AG08396 (cell line): Measurements from ENCODE around the gene PPP1R3F.
"Not testable (repeated sequence)": the region's sequence is repeated elsewhere in the genome, so short reads cannot be mapped to it uniquely, and the experiment has no call there.

ENCODE experiments used
- DNase-seq: peaks from one replicate; pipeline ENCODE4 v3.0.0; 2012; ENCODE audit warnings: low spot score, mixed read lengths

The PPP1R3F gene

DNA sequence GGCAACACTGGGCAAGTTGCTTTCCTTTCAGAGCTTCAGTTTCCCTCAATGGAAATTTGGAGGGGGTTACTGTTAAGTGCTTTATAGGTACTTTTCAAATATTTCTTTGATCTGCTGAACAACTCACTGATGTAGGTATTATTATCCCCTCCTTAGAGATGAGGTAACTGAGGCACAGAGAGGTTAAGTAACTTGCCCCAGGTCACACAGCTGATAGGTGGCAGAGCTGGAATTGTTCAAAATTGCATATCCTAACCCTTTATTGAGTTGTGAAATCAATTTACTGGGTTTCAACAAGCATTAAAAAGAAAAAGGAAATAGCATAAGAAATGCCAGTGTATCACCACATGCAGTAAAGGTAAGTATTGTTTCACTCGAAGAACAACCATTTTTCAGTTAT is 6.6 kb downstream of the PPP1R3F start:
- DNase-seq, result no peak

DNA sequence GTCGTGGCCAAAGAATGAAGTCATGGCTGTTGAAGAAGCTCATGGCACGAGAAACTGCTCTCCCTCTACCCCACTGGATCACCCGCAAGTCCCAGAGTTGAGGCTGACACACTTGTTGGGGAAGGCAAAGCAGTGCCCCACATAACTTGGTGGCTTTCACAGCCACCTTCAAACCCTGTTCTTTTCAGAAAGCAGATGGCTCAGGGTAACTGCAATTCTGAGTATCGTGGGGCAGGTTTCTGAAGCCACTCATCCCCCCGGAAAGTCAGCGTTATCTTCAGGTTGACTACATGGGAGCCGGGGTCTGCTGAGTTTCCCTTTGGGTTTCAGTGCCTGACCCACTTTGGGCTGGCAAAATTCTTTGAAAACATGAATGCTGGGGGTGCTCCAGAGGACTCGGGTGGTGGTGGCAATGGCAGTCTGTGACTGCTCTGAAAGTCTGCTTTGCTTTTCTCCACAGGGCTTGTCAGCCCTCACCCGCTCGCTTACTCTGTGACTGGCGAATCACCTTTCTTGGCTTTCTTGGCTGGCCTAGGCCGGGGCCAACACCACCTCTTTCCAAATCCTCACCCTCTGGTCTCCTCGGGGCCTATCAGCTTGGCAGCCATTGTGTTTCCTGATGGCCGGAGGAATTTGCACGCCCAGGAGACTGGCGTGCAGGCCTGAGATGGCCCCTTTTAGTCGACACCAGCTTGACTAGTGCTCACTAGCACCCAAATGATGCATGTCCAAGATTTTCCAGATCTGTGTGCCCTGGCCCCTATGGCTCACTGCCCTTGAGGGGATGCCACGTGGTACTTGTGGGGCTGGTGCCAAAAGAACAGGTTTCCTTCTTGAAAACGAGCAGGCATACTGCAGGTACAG is 7.3 kb downstream of the PPP1R3F start:
- DNase-seq, result peak; percentile 31

DNA sequence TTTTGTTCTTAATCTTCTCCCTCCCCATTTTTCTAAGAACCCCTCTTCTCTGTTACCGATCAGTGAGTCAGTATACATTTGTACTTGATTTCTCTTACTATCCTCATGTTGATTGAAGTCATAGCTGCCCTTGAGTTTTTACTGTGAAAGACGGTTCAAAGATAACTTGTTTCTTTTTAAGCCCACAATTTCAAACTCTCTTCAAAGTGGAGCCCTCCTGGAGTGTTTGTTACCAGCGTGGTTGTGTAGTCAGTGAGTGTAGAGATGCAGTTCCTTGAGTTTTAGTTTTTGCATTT is 7.9 kb downstream of the PPP1R3F start:
- DNase-seq, result no peak

- no peak for DNase-seq
Measured at GRCh38 chrX:49278081-49278480, 8.5 kb downstream of the PPP1R3F start.

GRCh38 chrX:49282647-49283011 is 13.0 kb downstream of the PPP1R3F start:
- DNase-seq, result no peak

DNA sequence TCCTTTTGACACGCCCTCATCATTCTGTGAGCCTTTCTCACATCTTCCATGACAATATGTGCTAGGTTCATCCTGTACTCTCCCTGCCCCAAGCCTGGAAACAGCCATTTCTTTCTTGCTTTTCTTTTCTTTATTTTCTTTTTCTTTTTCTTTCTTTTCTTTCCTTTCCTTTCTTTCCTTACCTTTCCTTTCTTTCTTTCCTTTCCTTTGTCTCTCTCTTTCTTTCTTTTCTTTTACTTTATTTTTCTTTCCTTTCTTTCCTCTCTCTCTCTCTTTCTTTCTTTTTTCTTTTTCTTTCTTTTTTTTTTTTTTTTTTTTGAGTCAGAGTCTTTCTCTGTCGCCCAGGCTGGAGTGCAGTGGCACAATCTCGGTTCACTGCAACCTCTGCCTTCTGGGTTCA is 14.6 kb downstream of the PPP1R3F start:
- DNase-seq, result no peak

DNA sequence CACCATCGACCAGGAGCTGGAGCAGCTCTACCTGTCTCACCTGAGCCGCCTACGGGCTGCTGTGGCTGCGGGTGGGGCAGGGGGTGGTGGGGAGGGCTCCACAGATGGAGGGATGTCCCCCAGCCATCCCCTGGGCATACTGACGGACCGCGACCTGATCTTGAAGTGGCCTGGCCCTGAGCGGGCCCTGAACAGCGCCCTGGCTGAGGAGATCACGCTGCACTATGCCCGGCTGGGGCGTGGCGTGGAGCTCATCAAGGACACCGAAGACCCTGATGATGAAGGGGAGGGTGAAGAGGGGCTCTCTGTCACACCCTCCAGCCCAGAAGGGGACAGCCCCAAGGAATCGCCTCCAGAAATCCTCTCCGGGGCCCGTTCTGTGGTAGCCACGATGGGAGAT is 16.5 kb downstream of the PPP1R3F start:
- DNase-seq, result no peak

- DNase-seq, result no peak
Measured at GRCh38 chrX:49286581-49286980, 17.0 kb downstream of the PPP1R3F start.

DNA sequence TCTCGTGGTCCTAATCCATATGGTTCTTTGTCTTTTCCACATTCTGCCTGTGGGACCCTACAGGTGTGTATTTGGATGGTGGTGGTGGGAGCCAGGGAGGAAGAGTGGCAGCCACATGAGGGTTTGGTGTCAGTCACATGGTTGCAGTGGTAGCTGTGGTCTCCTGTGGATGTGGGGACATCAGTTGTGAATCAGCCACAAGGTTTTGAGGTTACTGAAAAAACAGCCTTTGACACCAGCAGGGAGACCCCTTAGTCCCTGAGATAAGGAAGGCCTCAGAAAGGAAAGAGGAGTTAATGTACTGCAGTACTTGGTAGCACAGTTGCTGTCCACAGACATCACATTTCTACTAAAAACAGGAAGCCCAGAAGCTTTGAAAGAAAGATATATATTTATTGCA is 18.1 kb downstream of the PPP1R3F start:
- no peak for DNase-seq

DNA sequence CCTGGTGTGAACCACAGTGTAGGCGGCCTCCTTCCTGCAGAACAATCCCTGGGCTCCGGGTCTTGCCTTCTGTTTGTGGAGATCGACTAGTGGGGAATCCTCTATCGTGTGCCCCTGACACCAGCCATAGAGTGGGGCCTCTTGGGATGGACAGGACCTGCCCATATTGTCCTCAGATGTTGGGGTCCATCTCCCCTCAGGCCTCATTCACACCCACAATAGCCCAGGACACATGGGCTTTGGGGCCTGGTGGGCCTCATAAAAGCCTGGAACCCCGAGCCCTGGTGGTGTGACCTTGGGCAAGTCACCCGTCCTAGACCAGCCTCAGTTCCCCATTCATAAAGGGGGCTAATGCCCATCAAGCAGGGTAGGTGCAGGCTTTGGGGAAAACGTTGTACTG is 20.6 kb downstream of the PPP1R3F start:
- no peak for DNase-seq

- peak; percentile 50 for DNase-seq
Measured at GRCh38 chrX:49291615-49292337, 22.2 kb downstream of the PPP1R3F start.

DNA sequence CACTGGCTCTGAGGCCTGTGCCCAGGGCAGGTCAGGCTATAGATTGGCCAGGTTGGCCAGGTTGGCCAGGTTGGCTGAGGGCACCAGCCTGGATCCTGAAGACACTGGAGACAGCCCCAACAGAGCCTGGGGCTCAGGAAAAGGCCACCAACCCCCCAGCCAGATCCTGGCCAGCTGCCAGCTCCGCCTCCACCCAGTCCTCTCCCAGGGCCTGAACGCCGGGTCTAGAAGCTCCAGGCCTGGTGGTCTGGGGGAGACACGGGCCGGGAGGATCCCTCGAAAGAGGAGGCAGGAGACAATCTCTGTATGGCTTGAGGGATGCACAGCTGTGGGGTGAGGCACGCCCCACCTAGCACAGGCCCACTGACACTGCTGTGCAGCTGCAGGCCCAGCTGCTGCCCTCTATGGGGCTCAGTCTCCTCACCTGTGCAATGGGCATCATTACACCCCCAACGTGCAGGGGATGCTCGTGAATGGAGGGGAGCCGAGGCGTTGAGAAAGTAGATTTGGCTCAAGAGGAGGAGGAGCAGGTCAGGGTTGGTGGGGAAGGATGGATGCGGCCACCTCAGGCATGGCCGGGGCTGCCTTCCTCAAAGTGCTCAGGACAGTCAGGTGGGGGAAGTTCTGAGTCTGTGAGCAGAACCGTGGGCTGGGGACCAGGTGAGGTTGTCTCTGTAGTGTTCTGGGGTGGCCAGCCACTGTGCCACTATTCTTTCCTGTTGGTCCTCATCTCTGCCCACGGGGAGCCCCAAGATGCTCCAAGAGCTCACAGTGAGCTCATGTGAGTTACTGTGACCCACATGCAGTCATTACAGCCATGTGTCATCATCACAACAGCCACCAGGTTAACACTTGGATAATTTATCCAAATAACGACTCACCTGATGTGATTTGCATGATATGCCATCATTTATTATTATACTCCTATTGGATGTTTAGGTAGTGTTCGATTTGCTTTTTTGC is 23.1 kb downstream of the PPP1R3F start:
- no peak for DNase-seq

- not testable (repeated sequence) for DNase-seq
Measured at GRCh38 chrX:49299293-49299692, 29.7 kb downstream of the PPP1R3F start.

DNA sequence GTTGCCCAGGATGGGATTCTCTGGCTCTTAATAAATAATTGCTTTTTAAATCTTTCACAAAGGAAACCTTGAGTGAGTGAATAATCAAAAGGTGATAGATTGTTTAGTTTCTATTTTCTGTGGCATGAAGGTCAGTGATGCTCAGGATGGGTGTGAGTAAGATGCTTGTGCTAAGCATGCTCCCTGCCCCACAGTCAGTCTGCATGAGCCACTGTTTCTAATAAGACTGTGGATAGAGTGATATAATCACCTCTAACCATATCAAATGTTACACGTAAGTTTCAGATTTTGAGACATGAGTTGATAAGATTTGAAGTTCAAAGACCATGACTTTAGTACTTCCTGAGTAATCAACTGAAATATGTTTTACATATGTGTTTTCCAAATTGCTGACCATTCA is 31.1 kb downstream of the PPP1R3F start:
- DNase-seq, result no peak

DNA sequence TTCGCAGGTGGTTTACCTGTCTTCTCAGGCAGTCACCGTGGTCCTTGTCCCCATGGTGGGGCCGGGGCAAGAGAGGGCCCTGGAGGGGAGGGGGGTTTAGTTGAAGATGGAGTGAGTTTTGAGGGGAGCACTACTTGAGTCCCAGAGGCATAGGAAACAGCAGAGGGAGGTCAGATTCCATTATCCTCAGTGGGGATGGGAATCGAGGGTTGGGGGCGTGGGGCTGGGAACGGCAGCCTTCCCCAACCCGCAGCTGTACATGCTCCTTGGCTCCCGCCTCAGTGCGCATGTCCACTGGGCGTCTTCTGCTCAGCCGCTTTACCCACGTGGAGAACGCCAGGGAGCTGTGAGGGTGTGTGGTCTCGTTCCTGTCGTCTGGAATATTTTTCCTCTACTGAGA is 33.8 kb downstream of the PPP1R3F start, which contains the start of gene GAGE10:
GAGE10 (plus strand) TSS at position 301 of the 400 bp plus-strand sequence. CDS start 1,214 bp downstream, outside the sequence.
- no peak for DNase-seq

GRCh38 chrX:49307775-49308174 is 38.2 kb downstream of the PPP1R3F start:
- DNase-seq, result not testable (repeated sequence)

DNA sequence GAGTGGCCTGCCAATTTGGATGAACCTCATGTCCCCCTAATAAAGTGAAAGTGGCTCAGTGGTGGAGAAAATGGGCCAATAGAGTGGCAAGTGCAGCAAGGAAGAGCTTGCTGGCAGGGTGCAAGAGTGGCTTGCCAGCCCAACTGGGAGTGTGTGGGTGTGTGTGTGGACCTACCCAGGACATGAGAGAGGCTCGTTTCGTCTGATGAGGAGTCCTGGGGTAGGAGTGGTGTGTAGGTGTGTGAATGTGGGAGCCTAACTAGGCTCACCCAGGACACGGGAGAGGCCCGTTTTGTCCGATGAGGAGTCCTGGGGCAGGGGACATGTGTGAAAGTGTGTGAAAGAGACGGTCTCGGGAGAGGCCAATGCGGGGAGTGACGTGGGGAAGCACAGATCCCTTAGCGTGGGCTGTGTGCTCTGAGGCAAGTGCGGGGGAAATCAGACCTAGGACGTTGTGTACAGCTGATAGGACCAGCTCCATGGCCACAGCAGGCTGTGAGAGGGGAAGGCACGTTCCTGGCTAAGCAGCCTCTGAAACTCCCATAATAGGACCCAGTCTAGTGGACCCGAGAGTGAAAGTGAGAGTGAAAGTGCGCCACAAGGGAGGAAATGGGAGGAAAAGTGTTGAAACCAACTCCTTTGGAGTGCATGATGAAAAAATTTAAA is 39.1 kb downstream of the PPP1R3F start:
- DNase-seq, result no peak

- no peak for DNase-seq
Measured at GRCh38 chrX:49309401-49309981, 39.9 kb downstream of the PPP1R3F start.

GRCh38 chrX:49310371-49310770 is 40.8 kb downstream of the PPP1R3F start:
- DNase-seq, result no peak

DNA sequence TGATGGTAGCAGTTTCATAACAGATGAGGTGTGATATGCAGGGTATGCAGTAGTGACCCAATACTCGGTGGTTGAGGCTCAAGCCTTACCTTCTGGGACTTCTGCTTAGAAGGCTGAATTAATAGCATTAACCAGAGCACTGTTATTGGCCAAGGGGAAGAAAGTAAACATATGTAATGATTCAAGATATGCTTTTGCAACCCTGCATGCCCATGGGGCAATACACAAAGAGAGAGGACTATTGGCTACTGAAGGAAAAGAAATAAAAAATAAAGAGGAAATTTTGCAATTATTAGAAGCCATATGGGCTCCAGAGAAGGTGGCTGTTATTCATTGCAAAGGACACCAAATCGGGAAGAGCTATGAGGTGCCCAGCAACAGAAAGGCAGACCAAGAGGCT is 42.6 kb downstream of the PPP1R3F start:
- no peak for DNase-seq

- DNase-seq, result no peak
Measured at GRCh38 chrX:49316085-49316484, 46.5 kb downstream of the PPP1R3F start.
